DMS79 treated with DMSO at 0.1 percent for 48 hours (cell line): Measurements from ENCODE around the gene SRSF10.
"Not testable (repeated sequence)": the region's sequence is repeated elsewhere in the genome, so short reads cannot be mapped to it uniquely, and the experiment has no call there.

Experiments used
- DNase-seq: peaks from one replicate; lab custom pipeline; 2025; lab: John Stamatoyannopoulos, UW

SRSF10 gene

DNA sequence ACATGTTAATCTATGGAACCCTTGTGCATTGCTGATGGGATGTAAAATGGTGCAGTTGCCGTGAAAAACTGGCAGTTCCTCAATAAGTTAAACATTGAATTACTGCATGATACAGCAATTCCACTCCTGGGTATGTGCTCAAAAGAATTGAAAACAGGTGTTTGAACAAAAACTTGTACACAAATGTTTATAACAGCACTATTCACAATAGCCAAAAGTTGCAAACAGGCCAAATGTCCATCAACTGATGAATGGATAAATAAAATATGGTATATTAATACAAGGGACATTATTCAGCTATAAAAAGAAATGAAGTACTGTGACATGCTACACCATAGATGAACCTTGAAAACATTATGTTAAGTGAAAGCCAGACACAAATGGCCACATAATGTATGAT is 17.7 kb upstream of the SRSF10 start:
- DNase-seq = no peak

DNA sequence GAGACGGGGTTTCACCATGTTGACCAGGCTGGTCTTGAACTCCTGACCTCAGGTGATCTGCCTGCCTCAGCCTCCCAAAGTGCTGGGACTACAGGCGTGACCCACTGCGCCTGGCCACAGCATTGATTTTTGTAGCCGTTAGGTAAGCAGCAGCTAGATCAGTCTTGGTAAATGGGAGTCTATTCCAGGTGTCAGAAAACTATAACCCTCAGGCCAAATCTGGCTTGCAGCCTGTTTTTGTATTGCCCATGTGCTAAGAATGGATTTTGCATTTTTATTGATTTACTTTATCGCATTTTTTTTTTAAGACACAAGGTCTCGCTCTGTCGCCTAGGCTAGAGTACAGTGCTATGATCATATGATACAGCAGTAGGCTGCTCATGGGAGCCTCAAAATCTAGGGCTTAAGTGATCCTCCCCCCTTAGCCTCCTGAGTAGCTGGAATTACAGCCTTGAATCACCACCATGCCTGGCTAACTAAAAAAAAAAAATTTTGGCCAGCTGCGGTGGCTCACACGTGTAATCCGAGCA is 16.6 kb upstream of the SRSF10 start:
- DNase-seq = no peak

- no peak for DNase-seq
These were observed 15.3 kb upstream of the SRSF10 start for GRCh38 chr1:23995431-23995837.

DNA sequence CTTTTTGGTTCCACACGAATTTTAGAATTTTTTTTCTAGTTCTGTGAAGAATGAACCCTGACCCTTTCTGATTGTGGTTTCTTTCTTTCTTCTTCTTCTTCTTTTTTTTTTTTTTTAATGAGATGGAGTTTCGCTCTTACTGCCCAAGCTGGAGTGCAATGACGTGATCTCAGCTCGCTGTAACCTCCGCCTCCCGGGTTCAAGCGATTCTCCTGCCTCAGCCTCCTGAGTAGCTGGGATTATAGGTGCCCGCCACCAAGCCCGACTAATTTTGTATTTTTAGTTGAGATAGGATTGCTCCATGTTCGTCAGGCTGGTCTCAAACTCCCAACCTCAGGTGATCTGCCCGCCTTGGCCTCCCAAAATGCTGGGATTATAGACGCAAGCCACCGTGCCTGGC is 11.9 kb upstream of the SRSF10 start:
- not testable (repeated sequence) for DNase-seq

- no peak for DNase-seq
These were observed 9.1 kb upstream of the SRSF10 start for GRCh38 chr1:23989263-23989662.

GRCh38 chr1:23987038-23987437 is 6.9 kb upstream of the SRSF10 start:
- DNase-seq = not testable (repeated sequence)

DNA sequence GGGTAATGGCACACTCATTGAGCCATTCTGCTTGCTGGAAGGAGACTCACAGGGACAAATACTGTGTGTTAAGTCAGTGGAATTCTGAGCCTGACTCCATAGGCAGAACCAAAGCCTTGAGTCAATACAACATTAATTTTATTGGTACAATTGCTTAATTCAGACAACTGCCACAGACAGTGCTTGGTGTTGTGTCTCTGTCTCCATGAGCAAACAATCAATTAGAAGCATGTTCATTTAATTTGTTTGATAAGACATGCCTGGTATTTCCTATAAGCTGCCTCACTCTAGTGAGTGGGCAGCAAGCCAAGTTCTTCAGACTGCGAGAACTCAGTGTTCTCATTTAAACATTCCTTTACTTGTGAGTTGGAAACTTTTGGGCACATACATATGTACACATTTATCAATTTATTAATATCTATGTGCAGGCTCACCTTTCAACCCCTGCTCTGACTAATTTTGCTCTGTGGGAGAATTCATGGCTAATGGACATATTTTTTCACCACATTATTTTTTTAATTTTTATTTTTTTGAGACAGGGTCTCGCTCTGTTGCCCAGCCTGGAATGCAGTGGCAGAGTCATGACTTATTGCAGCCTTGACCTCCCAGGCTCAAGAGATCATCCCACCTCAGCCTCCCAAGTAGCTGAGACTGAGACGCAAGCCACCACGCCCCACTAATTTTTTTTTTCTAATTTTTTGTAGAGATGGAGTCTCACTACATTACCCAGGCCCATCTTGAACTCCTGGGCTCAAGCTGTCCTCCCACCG is 4.5 kb upstream of the SRSF10 start:
- no peak for DNase-seq

- DNase-seq = peak; percentile 94
These were observed 572 bp upstream of the SRSF10 start for GRCh38 chr1:23980728-23981070.

- no peak for DNase-seq
These were observed 693 bp downstream of the SRSF10 start for GRCh38 chr1:23979387-23979880.

GRCh38 chr1:23978805-23979204 is 1.3 kb downstream of the SRSF10 start:
- DNase-seq = no peak

- no peak for DNase-seq
These were observed 2.3 kb downstream of the SRSF10 start for GRCh38 chr1:23977854-23978191.

DNA sequence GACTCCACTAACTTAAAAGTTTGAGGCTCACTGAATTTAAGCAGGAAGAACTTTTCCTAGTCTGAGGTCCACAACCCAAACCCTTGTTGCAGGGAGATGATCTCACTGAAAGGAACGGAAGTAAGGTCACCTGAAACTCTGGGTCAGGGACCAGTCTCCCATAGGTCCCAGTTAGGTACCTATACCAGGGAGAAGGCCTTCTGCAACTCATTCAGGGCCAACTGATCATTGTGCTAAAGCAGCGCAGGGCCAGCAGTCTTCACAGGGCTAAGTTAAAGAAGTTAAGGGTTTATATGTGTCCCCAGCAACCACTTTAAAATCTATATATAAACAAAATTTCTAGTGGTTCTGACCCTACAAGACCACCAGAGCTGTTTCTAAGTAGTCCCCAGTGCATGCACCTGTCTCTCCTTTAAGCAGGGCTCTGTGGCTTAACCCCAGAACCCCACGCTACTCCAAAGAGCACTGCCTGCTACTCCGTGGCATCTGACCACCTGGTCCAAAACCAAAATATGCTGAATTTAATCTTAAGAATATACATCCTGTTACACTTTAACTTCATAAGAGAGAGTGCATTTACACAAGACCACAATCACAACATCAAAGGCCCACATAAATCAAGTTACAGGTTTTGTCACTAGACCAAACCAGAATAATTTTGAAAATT is 2.8 kb downstream of the SRSF10 start:
- DNase-seq = no peak

- DNase-seq = no peak
These were observed 12.3 kb downstream of the SRSF10 start for GRCh38 chr1:23967871-23968270.

DNA sequence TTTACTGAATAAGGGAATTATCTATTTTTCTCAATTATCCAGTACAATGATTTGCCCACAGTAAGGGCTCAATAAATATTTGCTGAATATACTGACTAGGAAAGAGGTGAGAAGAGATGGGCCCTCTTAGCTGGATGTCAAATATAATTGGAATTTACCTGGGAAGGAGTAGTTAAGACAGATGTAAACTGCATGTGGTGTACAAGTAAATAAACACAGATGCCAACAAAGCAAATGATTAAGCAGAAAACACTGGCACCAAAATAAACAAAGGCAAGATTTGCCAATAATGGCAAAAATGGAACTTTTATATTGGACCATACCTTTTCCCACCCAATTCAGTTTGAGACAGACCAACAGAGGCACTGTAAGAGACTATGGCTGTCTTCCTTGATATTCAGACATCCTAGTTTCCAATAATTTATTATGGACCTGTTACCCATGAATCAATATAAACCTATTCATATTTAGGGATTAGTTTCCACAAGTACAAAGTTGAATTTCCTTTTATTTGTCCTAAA is 13.1 kb downstream of the SRSF10 start:
- no peak for DNase-seq

DNA sequence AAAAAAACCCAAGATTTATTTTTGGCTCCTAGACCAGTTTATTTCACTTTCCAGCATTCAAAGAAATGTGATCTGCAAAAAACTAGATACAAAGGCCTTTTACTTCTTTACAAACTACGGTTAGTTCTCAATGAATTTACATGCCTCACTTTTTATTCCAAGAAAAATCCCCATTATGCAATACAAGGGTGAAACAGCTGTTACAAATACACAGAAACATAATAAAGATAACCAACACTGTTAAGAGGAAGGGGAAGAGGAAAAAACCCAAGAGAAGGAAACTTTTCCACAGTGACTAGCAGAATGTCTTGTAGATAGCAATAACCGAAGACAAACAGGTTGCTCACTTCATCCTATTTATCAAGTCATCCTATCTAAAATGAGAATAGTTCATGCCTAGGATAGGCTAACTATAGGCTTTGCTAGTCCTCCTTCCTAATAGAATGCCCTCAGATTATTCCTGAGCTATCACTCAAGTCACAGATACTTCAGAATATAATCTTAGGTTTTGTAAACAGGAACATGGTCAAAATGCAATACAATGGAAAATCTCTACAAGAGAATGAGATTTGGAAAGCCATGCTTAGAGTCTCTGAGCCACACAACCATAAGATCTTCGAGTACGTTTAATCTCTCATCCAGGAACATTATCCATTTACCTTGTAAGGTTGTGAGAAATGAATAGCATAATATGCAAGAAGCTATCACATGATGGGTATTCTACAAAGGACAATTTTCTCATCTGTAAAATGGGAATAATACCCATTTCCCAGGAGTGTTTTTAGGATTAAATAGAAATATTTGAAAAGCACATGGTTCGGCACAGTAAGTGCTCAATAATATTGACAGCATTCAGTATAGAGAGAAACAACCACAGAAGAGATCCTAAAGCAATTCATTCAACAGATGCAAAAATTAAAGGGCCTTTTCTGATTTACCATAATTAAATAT is 15.1 kb downstream of the SRSF10 start:
- DNase-seq = no peak

DNA sequence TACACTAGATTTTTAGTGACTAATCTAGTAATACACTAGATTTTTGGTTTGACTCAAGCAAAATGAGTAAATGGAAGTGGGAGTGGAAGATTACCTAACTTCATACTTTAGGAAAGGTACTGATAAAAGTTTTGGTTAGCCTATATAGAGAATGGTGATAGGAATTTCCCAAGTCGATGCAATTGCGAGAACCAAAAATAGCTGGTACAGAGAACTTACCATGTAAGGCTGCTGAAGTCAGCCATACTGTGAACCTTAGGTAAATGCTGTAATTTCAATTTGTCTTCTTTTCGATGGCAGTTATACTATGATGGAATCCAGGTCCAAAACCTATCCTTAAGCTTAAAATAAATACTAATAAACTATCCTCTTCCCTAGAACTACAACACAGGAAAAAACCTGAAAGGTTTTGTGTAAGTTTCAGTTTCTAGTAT is 15.9 kb downstream of the SRSF10 start:
- no peak for DNase-seq

DNA sequence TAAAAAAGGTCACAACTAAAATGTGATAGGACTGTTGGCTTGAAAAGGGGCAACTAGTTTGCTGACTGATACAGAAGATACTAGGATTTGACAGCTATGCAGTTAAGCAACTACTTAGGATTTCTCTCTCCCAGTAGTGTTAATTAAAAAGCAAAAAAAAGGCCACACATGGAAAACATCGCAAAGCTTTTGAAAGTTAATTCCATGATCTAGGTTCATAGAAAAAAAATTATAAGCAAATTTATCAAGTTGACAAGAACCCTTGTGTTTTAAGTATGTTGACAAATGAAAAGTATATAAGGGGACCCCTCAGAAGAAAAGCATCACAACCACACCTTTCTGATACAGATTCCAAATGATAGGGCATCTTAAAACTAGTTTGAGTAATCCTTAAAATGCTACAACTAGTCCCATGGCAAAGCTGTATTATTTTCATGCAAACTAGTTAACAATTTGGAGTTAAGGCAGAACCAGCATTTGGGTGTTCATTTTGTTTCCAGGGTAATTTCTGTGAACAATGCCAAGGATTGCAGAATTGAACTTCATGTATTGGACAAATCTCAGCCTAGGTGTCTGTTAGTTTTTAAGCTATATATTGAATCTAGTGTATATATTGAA is 16.4 kb downstream of the SRSF10 start:
- no peak for DNase-seq

DNA sequence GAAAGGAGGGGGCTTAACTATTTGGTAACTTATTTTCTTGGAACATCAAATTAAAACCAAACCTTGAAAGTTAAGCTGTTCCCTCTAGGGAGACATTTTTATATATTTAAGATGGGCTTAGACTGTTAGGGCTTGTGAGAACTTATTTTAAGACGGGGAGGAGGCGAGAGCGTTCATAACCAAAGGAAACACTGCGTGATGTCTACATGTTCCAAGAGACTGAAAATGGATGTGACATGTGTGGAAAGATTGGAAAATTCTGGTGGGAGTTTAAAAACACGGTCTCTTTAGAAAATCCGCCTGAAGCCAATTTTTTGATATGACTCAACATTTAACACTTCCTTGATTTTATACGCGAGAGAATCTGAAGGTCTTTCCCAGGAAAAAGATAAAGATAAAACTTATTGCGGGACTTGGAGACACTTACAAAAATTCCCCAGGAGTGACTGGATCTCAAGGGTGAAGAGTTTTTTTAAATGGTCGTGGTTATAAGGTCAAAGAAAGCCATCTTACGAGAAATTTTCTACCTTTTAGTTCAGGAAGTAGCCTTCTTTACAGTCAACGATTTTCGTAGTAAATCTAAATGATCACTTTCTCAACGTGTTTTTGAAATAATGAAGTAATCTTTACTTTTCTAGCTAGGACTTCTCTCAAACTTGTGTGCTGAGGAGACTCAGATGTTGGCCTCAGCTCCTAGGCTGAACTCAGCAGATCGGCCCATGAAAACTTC is 19.7 kb downstream of the SRSF10 start:
- no peak for DNase-seq

GRCh38 chr1:23959461-23960290 is 20.5 kb downstream of the SRSF10 start, which contains the start of gene PNRC2:
Gene PNRC2, plus strand, starts transcription at chr1:23959828. Its CDS starts 1,630 bp downstream, at chr1:23961458.
- DNase-seq = peak; percentile 97
